Measurements from ENCODE around the gene MUL1. TPM values are rescaled to one million over a fixed set of nuclear protein-coding genes. Genes with fewer than 3 reads are reported as not detected.

MUL1 gene
- total RNA-seq, 4 donors from 2014 or later = 26.5 to 52.0 (median 43.8) TPM

DNA sequence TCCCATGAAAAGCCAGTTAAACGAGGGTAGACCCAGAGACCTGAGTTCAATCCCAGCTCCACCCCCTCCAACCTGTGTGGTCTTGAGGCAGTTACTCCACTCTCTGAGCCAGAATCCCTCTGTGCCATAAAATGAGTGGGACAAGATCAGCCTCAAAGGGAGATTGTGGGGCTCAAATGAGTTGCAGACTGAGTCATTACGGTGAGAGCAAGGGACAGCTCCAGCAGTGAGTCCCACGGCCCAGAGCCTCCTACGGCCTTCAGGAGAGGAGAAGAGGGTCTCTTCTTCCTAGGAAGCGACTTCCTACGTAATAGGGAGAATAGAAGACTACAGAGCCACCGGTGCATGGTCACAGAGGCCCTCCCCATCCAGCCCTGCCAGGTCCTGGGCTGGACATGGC lies 15.2 kb downstream of the MUL1 start:
- Histone ChIP-seq H3K9me3 (no peaks in the 10 kb centered on the region), H3K4me3 (no peak overlapping the region), H3K27ac (peak overlapping the region in 2 of 4 donors; percentile 43 to 47), H3K36me3 (peaks cover 0 to 14% of the 10 kb centered on the region in 2 donors), H3K4me1 (peaks cover 0 to 24% (median 8%) of the 10 kb centered on the region in 3 donors), H3K27me3 (no peaks in the 10 kb centered on the region)
- WGBS, 2 donors (ENCODE audit: low coverage in 1 of 2) = 68 to 94% methylated on average over 3 to 4 of the region's 7 CpGs
- ATAC-seq = no peak
- TF ChIP-seq POLR2AphosphoS5 (IDR thresholded peaks at IDR 0.05) = no peak
- TF ChIP-seq POLR2A (IDR thresholded peaks at IDR 0.05) = no peak
- TF ChIP-seq, protein P1, sequence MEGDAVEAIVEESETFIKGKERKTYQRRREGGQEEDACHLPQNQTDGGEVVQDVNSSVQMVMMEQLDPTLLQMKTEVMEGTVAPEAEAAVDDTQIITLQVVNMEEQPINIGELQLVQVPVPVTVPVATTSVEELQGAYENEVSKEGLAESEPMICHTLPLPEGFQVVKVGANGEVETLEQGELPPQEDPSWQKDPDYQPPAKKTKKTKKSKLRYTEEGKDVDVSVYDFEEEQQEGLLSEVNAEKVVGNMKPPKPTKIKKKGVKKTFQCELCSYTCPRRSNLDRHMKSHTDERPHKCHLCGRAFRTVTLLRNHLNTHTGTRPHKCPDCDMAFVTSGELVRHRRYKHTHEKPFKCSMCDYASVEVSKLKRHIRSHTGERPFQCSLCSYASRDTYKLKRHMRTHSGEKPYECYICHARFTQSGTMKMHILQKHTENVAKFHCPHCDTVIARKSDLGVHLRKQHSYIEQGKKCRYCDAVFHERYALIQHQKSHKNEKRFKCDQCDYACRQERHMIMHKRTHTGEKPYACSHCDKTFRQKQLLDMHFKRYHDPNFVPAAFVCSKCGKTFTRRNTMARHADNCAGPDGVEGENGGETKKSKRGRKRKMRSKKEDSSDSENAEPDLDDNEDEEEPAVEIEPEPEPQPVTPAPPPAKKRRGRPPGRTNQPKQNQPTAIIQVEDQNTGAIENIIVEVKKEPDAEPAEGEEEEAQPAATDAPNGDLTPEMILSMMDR (IDR thresholded peaks at IDR 0.05) = no peak
- no peak for TF ChIP-seq EP300 (IDR thresholded peaks at IDR 0.05)

DNA sequence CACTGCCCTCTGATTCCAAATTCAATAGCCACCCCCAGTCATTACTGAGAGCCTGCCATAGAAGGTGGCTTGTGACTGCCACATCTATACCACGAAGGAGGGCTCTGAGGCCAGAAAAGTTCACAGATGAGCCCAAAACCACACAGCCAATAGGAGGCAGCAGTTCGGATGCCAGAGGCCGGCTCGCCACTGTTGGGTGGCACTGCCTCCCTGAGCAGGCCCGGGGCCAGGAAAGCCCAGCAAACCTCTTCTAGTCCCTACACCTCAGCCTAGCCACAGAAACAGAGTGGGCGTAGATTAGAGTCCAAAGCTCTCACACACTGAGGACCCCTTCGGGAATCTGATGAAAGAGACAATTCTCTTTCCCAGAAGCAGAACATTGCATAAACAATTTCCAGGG lies 16.1 kb downstream of the MUL1 start:
- Histone ChIP-seq H3K4me3 (no peak overlapping the region), H3K9me3 (no peaks in the 10 kb centered on the region), H3K27ac (no peak overlapping the region), H3K36me3 (peaks cover 0 to 5% of the 10 kb centered on the region in 2 donors), H3K4me1 (peaks cover 0 to 30% (median 10%) of the 10 kb centered on the region in 3 donors), H3K27me3 (peaks cover 2% of the 10 kb centered on the region)
- TF ChIP-seq, protein P1 (IDR thresholded peaks at IDR 0.05) = no peak
- no peak for TF ChIP-seq POLR2A (IDR thresholded peaks at IDR 0.05)
- no peak for TF ChIP-seq POLR2AphosphoS5 (IDR thresholded peaks at IDR 0.05)
- TF ChIP-seq EP300 (IDR thresholded peaks at IDR 0.05) = no peak
- no peak for ATAC-seq
- 40% methylated on average over 1 of the region's 7 CpGs; no CpG with 5 or more reads in 1 of the 2 donors for WGBS, 2 donors (ENCODE audit: low coverage in 1 of 2)

DNA sequence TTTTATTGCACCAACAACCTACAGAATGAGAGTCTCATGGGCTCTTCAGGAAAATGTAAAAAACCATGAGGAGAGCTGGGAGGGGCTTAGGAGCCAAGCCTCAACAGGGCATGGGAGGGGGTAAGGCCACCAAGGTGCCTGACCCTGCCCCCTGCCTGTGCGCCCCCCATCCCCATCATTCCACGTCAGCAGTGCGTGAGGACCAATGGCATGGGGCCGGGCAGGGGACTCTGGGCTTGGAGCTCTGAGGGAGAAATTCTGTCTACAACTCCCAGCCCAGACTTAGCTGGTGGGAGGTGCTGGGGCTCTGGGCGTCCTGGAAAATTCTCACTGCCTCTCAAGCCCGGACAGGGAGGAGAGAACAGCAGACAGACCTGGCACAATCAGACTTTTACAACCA lies 16.8 kb downstream of the MUL1 start:
- Histone ChIP-seq H3K4me3 (no peak overlapping the region), H3K27ac (no peak overlapping the region), H3K36me3 (no peaks in the 10 kb centered on the region), H3K4me1 (peaks cover 0 to 36% (median 13%) of the 10 kb centered on the region in 3 donors), H3K27me3 (peaks cover 9% of the 10 kb centered on the region), H3K9me3 (no peaks in the 10 kb centered on the region)
- TF ChIP-seq POLR2AphosphoS5 (IDR thresholded peaks at IDR 0.05) = no peak
- TF ChIP-seq, protein P1 (IDR thresholded peaks at IDR 0.05) = no peak
- no peak for TF ChIP-seq POLR2A (IDR thresholded peaks at IDR 0.05)
- TF ChIP-seq EP300 (IDR thresholded peaks at IDR 0.05) = no peak
- no peak for ATAC-seq
- WGBS, 2 donors (ENCODE audit: low coverage in 1 of 2) = 77% methylated on average over 6 of the region's 6 CpGs; no CpG with 5 or more reads in 1 of the 2 donors

DNA sequence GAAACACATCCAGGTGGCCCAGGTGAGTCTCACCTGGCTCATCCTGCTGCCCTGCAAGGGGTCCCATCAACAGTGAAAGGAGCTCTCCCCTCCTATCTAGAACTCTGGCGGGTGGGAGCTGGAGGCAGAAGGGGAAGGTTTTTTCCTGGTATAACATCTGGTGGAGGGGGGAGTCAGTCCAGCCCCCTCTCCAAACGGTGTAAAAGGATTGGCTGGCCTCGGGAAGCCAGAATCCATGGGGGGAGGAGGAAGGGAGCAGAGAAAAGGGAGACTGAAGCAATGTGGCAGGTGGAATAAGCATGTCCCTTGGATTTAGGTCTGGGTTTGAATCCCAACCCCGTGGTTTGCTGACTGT lies 20.7 kb downstream of the MUL1 start:
- TF ChIP-seq POLR2A (IDR thresholded peaks at IDR 0.05) = no peak
- no peak for TF ChIP-seq EP300 (IDR thresholded peaks at IDR 0.05)
- TF ChIP-seq, protein P1 (IDR thresholded peaks at IDR 0.05) = peak in 1 of 4 experiments; percentile 0
- no peak for TF ChIP-seq POLR2AphosphoS5 (IDR thresholded peaks at IDR 0.05)
- H3K27ac ChIP-seq = peak overlapping the region in 3 of 4 donors; percentile 94 to 96 (median 94)

DNA sequence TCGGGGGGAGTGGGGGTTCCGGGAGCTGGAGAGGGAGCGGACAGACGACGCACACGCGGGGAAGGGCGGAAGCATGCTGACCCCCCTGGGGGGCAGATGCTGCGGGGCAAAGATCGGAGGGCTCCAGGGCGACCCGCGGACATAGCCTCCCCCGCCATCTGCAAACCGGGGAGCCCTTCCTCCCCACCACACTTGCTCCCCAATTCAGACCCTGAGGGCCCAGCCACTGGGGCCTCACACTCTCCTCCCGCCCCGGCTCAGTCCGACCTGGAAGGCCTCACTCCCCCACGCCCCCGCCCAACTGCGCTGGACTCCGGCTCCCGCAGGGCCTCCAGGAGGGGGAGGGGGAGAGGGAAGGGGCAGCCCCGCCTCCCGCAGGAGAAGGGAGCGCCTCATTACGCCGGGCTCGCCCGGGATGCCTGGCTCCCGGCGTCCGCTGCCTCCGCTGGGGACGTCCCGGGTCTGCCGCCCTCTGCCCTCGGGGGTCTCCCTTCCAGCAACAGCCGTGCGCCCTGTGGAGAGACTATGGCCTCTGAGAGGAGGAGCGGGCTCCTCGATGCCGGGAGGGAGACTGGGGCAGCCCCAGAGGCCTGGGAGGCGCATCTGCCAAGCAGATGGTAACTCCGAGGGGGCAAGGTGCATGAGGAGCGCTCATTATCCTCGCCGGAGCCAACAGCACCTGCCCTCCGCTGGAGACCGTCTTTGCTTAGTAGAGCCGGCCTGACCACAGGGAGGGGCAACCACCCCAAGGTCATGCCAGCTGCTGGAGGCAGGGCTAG lies 21.3 kb downstream of the MUL1 start:
- Histone ChIP-seq H3K4me1 (peaks cover 0 to 48% (median 18%) of the 10 kb centered on the region in 3 donors), H3K4me3 (peak overlapping the region; percentile 51 to 81), H3K27me3 (peaks cover 26% of the 10 kb centered on the region), H3K36me3 (no peaks in the 10 kb centered on the region), H3K9me3 (no peaks in the 10 kb centered on the region), H3K27ac (peak overlapping the region; percentile 74 to 96 (median 94))
- ATAC-seq = peak; percentile 82
- no CpG with 5 or more reads among the region's 51 CpGs for WGBS, 2 donors (ENCODE audit: low coverage in 1 of 2)
- no peak for TF ChIP-seq EP300 (IDR thresholded peaks at IDR 0.05)
- peak; percentile 16 for TF ChIP-seq POLR2AphosphoS5 (IDR thresholded peaks at IDR 0.05)
- TF ChIP-seq, protein P1 (IDR thresholded peaks at IDR 0.05) = peak in 2 of 4 experiments; percentile 0 to 12
- peak in 1 of 2 donors; percentile 29 for TF ChIP-seq POLR2A (IDR thresholded peaks at IDR 0.05)

More for the DNA sequence above, 20.7 kb downstream of the MUL1 start:
- H3K9me3 ChIP-seq = no peaks in the 10 kb centered on the region
- ATAC-seq = no peak
- 12 to 33% methylated on average over 1 to 4 of the region's 4 CpGs for WGBS, 2 donors (ENCODE audit: low coverage in 1 of 2)
- peaks cover 26% of the 10 kb centered on the region for H3K27me3 ChIP-seq
- peak overlapping the region in 1 of 2 donors; percentile 81 for H3K4me3 ChIP-seq
- H3K4me1 ChIP-seq = peaks cover 0 to 42% (median 18%) of the 10 kb centered on the region in 3 donors
- no peaks in the 10 kb centered on the region for H3K36me3 ChIP-seq
